Spleen (tissue), 11 donors: ENCODE results near the gene CCDC89. TPM values are rescaled to one million over a fixed set of nuclear protein-coding genes. Genes with fewer than 3 reads are reported as not detected.

Experiments used
- DNase-seq: peaks from one replicate; pipeline ENCODE4 v3.0.0-alpha.2; 2020
- H3K27ac ChIP-seq, 8 donors: fragments of 200-600 bp; sonication (generic) in 7 of 8; 1 replicate in 4 of 8; 2 replicates in 4 of 8; pipeline versions ENCODE4 v1.5.0 to v1.8.0; 2016 to 2021; ENCODE audit warnings: inconsistent platforms in 4 of 8, mild to moderate bottlenecking in 4 of 8, moderate library complexity in 1 of 8
- H3K27me3 ChIP-seq, 7 donors: fragments of 200-600 bp; sonication (generic) in 6 of 7; replicated peaks in 1 of 7; 1 replicate in 4 of 7; 2 replicates in 3 of 7; pipeline versions ENCODE4 v1.5.0 to v1.8.0; 2016 to 2021; ENCODE audit warnings: inconsistent platforms in 3 of 7, mild to moderate bottlenecking in 1 of 7
- H3K36me3 ChIP-seq, 6 donors: fragments of 200-600 bp; sonication (generic) in 5 of 6; 1 replicate in 4 of 6; 2 replicates in 2 of 6; pipeline versions ENCODE4 v1.5.0 to v1.8.0; 2016 to 2021; ENCODE audit warnings: inconsistent platforms in 2 of 6
- H3K4me1 ChIP-seq, 6 donors: fragments of 200-600 bp; sonication (generic) in 5 of 6; 1 replicate in 3 of 6; 2 replicates in 3 of 6; pipeline versions ENCODE4 v1.5.0 to v1.8.0; 2016 to 2021; ENCODE audit warnings: inconsistent platforms in 3 of 6
- H3K4me3 ChIP-seq, 8 donors: fragments of 200-600 bp; sonication (generic) in 7 of 8; 1 replicate in 4 of 8; 2 replicates in 4 of 8; pipeline versions ENCODE4 v1.5.0 to v1.8.0; 2016 to 2021; ENCODE audit warnings: inconsistent platforms in 4 of 8, mild to moderate bottlenecking in 4 of 8, moderate library complexity in 2 of 8
- H3K9me3 ChIP-seq, 8 donors: fragments of 200-600 bp; sonication (generic) in 7 of 8; 1 replicate in 4 of 8; 2 replicates in 4 of 8; pipeline versions ENCODE4 v1.5.0 to v1.8.0; 2016 to 2021; ENCODE audit warnings: inconsistent platforms in 4 of 8
- POLR2A ChIP-seq, 3 donors: fragments of 450-650 bp; IDR thresholded peaks; one replicate each; pipeline ENCODE4 v1.5.1; 2017; ENCODE audit warnings: antibody characterized with exemption in 3 of 3, mild to moderate bottlenecking in 1 of 3
- POLR2AphosphoS5 ChIP-seq, 3 donors: sonication (generic); formaldehyde crosslinking; IDR thresholded peaks; one replicate each; pipeline ENCODE4 v1.5.1; 2017; ENCODE audit warnings: antibody characterized with exemption in 3 of 3
- WGBS, 5 donors: extraction: QIAGEN DNeasy Blood & Tissue Kit in 3 of 5; methylation state at CpG; one replicate each; pipeline versions ENCODE4 v1.1.5 to v1.1.7; 2013 to 2018; 5-methylcytosine and 5-hydroxymethylcytosine counted together
- intact Hi-C: fragments of 100-400 bp; cut with DNase I; formaldehyde crosslinking; loops from one replicate; pipeline ENCODE4 v1.15.0; 2023; ENCODE audit warnings: low total_unique reads
- polyA plus RNA-seq, 3 donors: library from polyadenylated mRNA; stranded (reverse); fragments of 200-250 nt; gene quantifications; one replicate each; pipeline ENCODE4 v1.2.1, GENCODE V29; 2013
- total RNA-seq, 7 donors: library from RNA; depleted of rRNA in 3 of 7; stranded (reverse); fragments of >200 nt in 3 of 7; fragmentation: NEBNext Ultra II Directional in 4 of 7; extraction: Animal tissue kit (Norgen Biotek cat#: 25700) in 4 of 7; gene quantifications; one replicate each; pipeline versions ENCODE4 v1.1.0 to v1.2.1, GENCODE V29; 2016 to 2021
- TF ChIP-seq, protein P1 (sequence below), 11 experiments: fragments of 200-600 bp in 7 of 11; fragments of 450-650 bp in 4 of 11; sonication (generic) in 4 of 11; IDR thresholded peaks in 8 of 11; conservative IDR thresholded peaks in 3 of 11; 1 replicate in 7 of 11; 2 replicates in 4 of 11; pipeline versions ENCODE4 v1.4.0 to v1.8.0; 2016 to 2021; ENCODE audit warnings: antibody characterized with exemption in 11 of 11, inconsistent platforms in 4 of 11, mild to moderate bottlenecking in 1 of 11
- donor health status: healthy with polysubstance abuse.
- donor health status: DM: no; HTN: no; CAD: no; lungs with moderate emphysema.
- donor health status: DM: no; HTN: no; CAD: no.
- donor health status: Bipolar disorder and iron deficiency.
- donor health status: healthy.
- donor health status: DM: no; HTN: no; CAD: no.
- donor health status: DM: yes; HTN: yes; CAD: no.

CCDC89 gene
- total and polyA plus RNA-seq, 10 donors = 0.11 to 4.3 (median 0.89) TPM

DNA sequence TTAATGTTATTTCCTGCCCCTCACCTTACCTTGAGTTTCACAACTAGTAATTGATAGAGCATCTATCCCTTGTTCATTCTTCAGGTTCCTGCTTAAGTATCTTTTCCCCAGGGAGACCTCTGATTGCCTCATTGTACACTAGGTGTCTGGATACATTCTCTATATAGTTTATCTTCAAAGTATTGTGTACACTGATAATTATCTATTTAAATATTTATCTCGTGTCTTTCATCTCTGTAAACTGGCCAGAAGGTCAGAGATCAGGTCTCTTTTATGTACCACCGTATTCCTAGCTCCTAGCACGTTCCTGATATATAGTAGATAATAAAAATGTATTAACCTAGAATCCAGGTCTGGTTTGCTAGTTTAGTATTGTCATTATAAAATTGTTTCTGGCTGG is 51.2 kb downstream of the CCDC89 start:
- H3K9me3 ChIP-seq = no peaks in the 10 kb centered on the region
- TF ChIP-seq, protein P1, sequence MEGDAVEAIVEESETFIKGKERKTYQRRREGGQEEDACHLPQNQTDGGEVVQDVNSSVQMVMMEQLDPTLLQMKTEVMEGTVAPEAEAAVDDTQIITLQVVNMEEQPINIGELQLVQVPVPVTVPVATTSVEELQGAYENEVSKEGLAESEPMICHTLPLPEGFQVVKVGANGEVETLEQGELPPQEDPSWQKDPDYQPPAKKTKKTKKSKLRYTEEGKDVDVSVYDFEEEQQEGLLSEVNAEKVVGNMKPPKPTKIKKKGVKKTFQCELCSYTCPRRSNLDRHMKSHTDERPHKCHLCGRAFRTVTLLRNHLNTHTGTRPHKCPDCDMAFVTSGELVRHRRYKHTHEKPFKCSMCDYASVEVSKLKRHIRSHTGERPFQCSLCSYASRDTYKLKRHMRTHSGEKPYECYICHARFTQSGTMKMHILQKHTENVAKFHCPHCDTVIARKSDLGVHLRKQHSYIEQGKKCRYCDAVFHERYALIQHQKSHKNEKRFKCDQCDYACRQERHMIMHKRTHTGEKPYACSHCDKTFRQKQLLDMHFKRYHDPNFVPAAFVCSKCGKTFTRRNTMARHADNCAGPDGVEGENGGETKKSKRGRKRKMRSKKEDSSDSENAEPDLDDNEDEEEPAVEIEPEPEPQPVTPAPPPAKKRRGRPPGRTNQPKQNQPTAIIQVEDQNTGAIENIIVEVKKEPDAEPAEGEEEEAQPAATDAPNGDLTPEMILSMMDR (IDR thresholded peaks at IDR 0.05 in 8 of 11, conservative IDR thresholded peaks at IDR 0.05 in 3 of 11) = no peak
- TF ChIP-seq POLR2AphosphoS5 (IDR thresholded peaks at IDR 0.05) = no peak
- TF ChIP-seq POLR2A (IDR thresholded peaks at IDR 0.05) = no peak
- H3K27ac ChIP-seq = no peak overlapping the region
- no peak overlapping the region for H3K4me3 ChIP-seq
- H3K4me1 ChIP-seq = peaks cover 2 to 18% (median 8%) of the 10 kb centered on the region in 6 donors
- H3K36me3 ChIP-seq = peaks cover 0 to 87% (median 46%) of the 10 kb centered on the region in 6 donors
- DNase-seq = no peak
- 67 to 94% (median 91%) methylated on average over 3 of the region's 3 CpGs for WGBS, 5 donors
- no peaks in the 10 kb centered on the region for H3K27me3 ChIP-seq
- intact Hi-C loops = no loop called here

Other genes starting within 250 kb of the CCDC89 start
- gene DLG2, start 58.9 kb downstream of the CCDC89 start, total RNA-seq = 10 to 100 TPM in 3 of 7 donors, 1 to 10 TPM in 4; 5.8 to 12.7 (median 9.4) TPM
- gene DLG2, start 58.9 kb downstream of the CCDC89 start, polyA plus RNA-seq = under 1 TPM; 0.43 to 0.67 (median 0.50) TPM
- 10 to 100 TPM; 32.5 to 60.5 (median 44.4) TPM for gene TMEM126B, start 57.6 kb downstream of the CCDC89 start, total RNA-seq
- 10 to 100 TPM; 63.6 to 84.0 (median 80.7) TPM for gene TMEM126B, start 57.6 kb downstream of the CCDC89 start, polyA plus RNA-seq
- 10 to 100 TPM; 14.6 to 21.4 (median 18.9) TPM for gene TMEM126A, start 38.2 kb downstream of the CCDC89 start, total RNA-seq
- 10 to 100 TPM; 39.3 to 47.6 (median 45.5) TPM for gene TMEM126A, start 38.2 kb downstream of the CCDC89 start, polyA plus RNA-seq
- 100 to 1,000 TPM in 1 of 7 donors, 10 to 100 TPM in 6; 51.4 to 111 (median 58.6) TPM for gene CREBZF, start 21.1 kb downstream of the CCDC89 start, total RNA-seq
- 10 to 100 TPM; 24.3 to 40.8 (median 28.3) TPM for gene CREBZF, start 21.1 kb downstream of the CCDC89 start, polyA plus RNA-seq
- 100 to 1,000 TPM in 1 of 7 donors, 10 to 100 TPM in 6; 20.4 to 176 (median 31.1) TPM for gene SYTL2, start 124.9 kb upstream of the CCDC89 start, total RNA-seq
- 1 to 10 TPM; 2.7 to 4.5 (median 3.1) TPM for gene SYTL2, start 124.9 kb upstream of the CCDC89 start, polyA plus RNA-seq
- not detected for gene CCDC83, start 169.2 kb upstream of the CCDC89 start, total RNA-seq
- not detected for gene CCDC83, start 169.2 kb upstream of the CCDC89 start, polyA plus RNA-seq